SU-DHL-6 (cell line): ENCODE data around the gene BAIAP2L1.

ENCODE experiments used
- EZH2phosphoT487 ChIP-seq: fragments of 200-600 bp; sonication (generic), shearing (Covaris generic); conservative IDR thresholded peaks from 2 replicates; pipeline ENCODE4 v1.6.1; 2018; ENCODE audit warnings: mild to moderate bottlenecking, antibody characterized with exemption, low read length, moderate library complexity, mixed read lengths
- TF ChIP-seq, protein P1 (sequence below): fragments of 200-600 bp; sonication (generic); IDR thresholded peaks from one replicate; pipeline ENCODE4 v1.5.1; 2017; ENCODE audit warnings: antibody characterized with exemption, mild to moderate bottlenecking, low read length, moderate library complexity; ENCODE audit not compliant: insufficient read depth, poor library complexity, severe bottlenecking

GRCh38 chr7:98395481-98395880 lies 5.4 kb downstream of the BAIAP2L1 start:
- TF ChIP-seq, protein P1, sequence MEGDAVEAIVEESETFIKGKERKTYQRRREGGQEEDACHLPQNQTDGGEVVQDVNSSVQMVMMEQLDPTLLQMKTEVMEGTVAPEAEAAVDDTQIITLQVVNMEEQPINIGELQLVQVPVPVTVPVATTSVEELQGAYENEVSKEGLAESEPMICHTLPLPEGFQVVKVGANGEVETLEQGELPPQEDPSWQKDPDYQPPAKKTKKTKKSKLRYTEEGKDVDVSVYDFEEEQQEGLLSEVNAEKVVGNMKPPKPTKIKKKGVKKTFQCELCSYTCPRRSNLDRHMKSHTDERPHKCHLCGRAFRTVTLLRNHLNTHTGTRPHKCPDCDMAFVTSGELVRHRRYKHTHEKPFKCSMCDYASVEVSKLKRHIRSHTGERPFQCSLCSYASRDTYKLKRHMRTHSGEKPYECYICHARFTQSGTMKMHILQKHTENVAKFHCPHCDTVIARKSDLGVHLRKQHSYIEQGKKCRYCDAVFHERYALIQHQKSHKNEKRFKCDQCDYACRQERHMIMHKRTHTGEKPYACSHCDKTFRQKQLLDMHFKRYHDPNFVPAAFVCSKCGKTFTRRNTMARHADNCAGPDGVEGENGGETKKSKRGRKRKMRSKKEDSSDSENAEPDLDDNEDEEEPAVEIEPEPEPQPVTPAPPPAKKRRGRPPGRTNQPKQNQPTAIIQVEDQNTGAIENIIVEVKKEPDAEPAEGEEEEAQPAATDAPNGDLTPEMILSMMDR, result no peak
- no peak for TF ChIP-seq EZH2phosphoT487
